H1 (cell line): ENCODE data around the gene COL4A2. TPM values are rescaled to one million over a fixed set of nuclear protein-coding genes. Genes with fewer than 3 reads are reported as not detected.
A peak's percentile ranks its signal among the peaks of the same experiment; 100 is the strongest.

Experiments used
- CTCF ChIA-PET: fragments of 300-600 bp; sonication (Branson Sonifier 250); formaldehyde crosslinking; loops from one replicate; lab custom pipeline; 2021; ENCODE audit not compliant: partially characterized antibody; lab: Charles Lee
- POLR2A ChIA-PET: fragments of 300-600 bp; sonication (Branson Sonifier 250); formaldehyde crosslinking; loops from one replicate; lab custom pipeline; 2021; ENCODE audit warnings: inconsistent platforms; ENCODE audit not compliant: partially characterized antibody; lab: Charles Lee
- DNase-seq, 2 experiments: peaks; one replicate each; pipeline versions ENCODE4 v3.0.0 to v3.0.0-alpha.2; 2010 to 2022; ENCODE audit warnings: low spot score in 2 of 2, low read depth in 1 of 2, mixed read lengths in 1 of 2
- FAIRE-seq: peaks from 2 replicates; lab custom pipeline; 2011; peaks lifted over from hg19 to GRCh38; lab: Jason Lieb, UNC
- H2AFZ ChIP-seq: 2 replicates; pipeline ENCODE4 v1.8.1; 2012; ENCODE audit warnings: low read length, inconsistent platforms
- H2AK5ac ChIP-seq: 2 replicates; pipeline ENCODE4 v1.6.1; 2013; ENCODE audit warnings: low read depth, low read length
- H2BK120ac ChIP-seq: replicated peaks from 2 replicates; pipeline ENCODE3; 2013; ENCODE audit warnings: low read depth, low read length, inconsistent platforms
- H2BK12ac ChIP-seq: 2 replicates; pipeline ENCODE4 v1.6.1; 2013; ENCODE audit warnings: low read depth, low read length
- H2BK15ac ChIP-seq: 2 replicates; pipeline ENCODE4 v1.6.1; 2013; ENCODE audit warnings: low read length
- H2BK20ac ChIP-seq: 2 replicates; pipeline ENCODE4 v1.6.1; 2013; ENCODE audit warnings: low read length
- H2BK5ac ChIP-seq: 2 replicates; pipeline ENCODE4 v1.6.1; 2013; ENCODE audit warnings: low read depth, low read length
- H3K14ac ChIP-seq: 2 replicates; pipeline ENCODE4 v1.6.1; 2013; ENCODE audit warnings: inconsistent platforms; ENCODE audit not compliant: insufficient read length
- H3K18ac ChIP-seq: 2 replicates; pipeline ENCODE4 v1.6.1; 2013; ENCODE audit warnings: low read length; ENCODE audit errors: extremely low read depth
- H3K23ac ChIP-seq: 2 replicates; pipeline ENCODE4 v1.6.1; 2013; ENCODE audit warnings: inconsistent platforms; ENCODE audit not compliant: insufficient read length
- H3K23me2 ChIP-seq: 2 replicates; pipeline ENCODE4 v1.6.1; 2013; ENCODE audit warnings: low read depth, low read length
- H3K27ac ChIP-seq: 2 replicates; pipeline ENCODE4 v1.6.1; 2011; ENCODE audit warnings: low read depth, low read length, inconsistent platforms
- H3K27me3 ChIP-seq, 4 experiments: replicated peaks in 1 of 4; 1 replicate in 1 of 4; 2 replicates in 3 of 4; pipeline versions ENCODE4 v1.6.1 to v1.8.1; 2011 to 2013; ENCODE audit warnings: low read length in 3 of 4, mild to moderate bottlenecking in 3 of 4, inconsistent platforms in 2 of 4, mixed read lengths in 2 of 4, moderate library complexity in 1 of 4; ENCODE audit not compliant: control insufficient read depth in 3 of 4, insufficient read depth in 3 of 4; ENCODE audit errors: extremely low read depth in 1 of 4
- H3K36me3 ChIP-seq, 4 experiments: 2 replicates each; pipeline versions ENCODE4 v1.6.1 to v1.8.1; 2011 to 2013; ENCODE audit warnings: mild to moderate bottlenecking in 4 of 4, low read length in 3 of 4, moderate library complexity in 2 of 4, control low read depth in 1 of 4, inconsistent platforms in 1 of 4; ENCODE audit not compliant: insufficient read depth in 4 of 4, control insufficient read depth in 2 of 4
- H3K4ac ChIP-seq: replicated peaks from 2 replicates; pipeline ENCODE3; 2013; ENCODE audit warnings: low read length, low read depth, mixed read lengths, inconsistent platforms; ENCODE audit not compliant: insufficient read length
- H3K4me1 ChIP-seq, 4 experiments: replicated peaks in 1 of 4; 1 replicate in 1 of 4; 2 replicates in 3 of 4; pipeline versions ENCODE4 v1.6.1 to v1.8.1; 2011 to 2013; ENCODE audit warnings: low read length in 3 of 4, inconsistent platforms in 2 of 4, mixed read lengths in 1 of 4; ENCODE audit not compliant: insufficient read depth in 4 of 4, control insufficient read depth in 3 of 4
- H3K4me2 ChIP-seq, 2 experiments: 2 replicates each; pipeline versions ENCODE4 v1.6.1 to v1.8.1; 2011 to 2013; ENCODE audit warnings: low read depth in 2 of 2, low read length in 2 of 2, control low read depth in 1 of 2, inconsistent platforms in 1 of 2, mild to moderate bottlenecking in 1 of 2; ENCODE audit not compliant: insufficient read depth in 1 of 2
- H3K4me3 ChIP-seq, 4 experiments: fragments of 200-600, 300-600 bp in 1 of 4; sonication (generic), shearing (Covaris generic), sonication (Bioruptor Twin) in 1 of 4; 2 replicates each; pipeline versions ENCODE4 v1.5.1 to v1.8.1; 2011 to 2016; ENCODE audit warnings: low read length in 4 of 4, low read depth in 3 of 4, control low read depth in 2 of 4, inconsistent platforms in 2 of 4, mild to moderate bottlenecking in 2 of 4, mixed read lengths in 1 of 4, moderate library complexity in 1 of 4; ENCODE audit not compliant: insufficient read depth in 2 of 4; ENCODE audit errors: extremely low read depth in 1 of 4
- H3K56ac ChIP-seq: replicated peaks from 2 replicates; pipeline ENCODE3; 2013; ENCODE audit warnings: low read depth, mild to moderate bottlenecking, mixed read lengths, low read length, inconsistent platforms; ENCODE audit not compliant: insufficient read length
- H3K79me1 ChIP-seq: 2 replicates; pipeline ENCODE4 v1.6.1; 2013; ENCODE audit warnings: low read depth, low read length, control low read depth
- H3K79me2 ChIP-seq, 2 experiments: 2 replicates each; pipeline versions ENCODE4 v1.6.1 to v1.8.1; 2012 to 2013; ENCODE audit warnings: low read length in 2 of 2, mild to moderate bottlenecking in 2 of 2, inconsistent platforms in 1 of 2; ENCODE audit not compliant: insufficient read depth in 2 of 2, control insufficient read depth in 1 of 2
- H3K9ac ChIP-seq, 4 experiments: replicated peaks in 1 of 4; 1 replicate in 1 of 4; 2 replicates in 3 of 4; pipeline versions ENCODE4 v1.6.1 to v1.8.1; 2011 to 2013; ENCODE audit warnings: low read depth in 3 of 4, low read length in 3 of 4, control low read depth in 2 of 4, mild to moderate bottlenecking in 2 of 4, moderate library complexity in 2 of 4, inconsistent platforms in 1 of 4; ENCODE audit errors: extremely low read depth in 1 of 4
- H3K9me3 ChIP-seq, 2 experiments: 2 replicates each; pipeline versions ENCODE4 v1.6.1 to v1.8.1; 2012 to 2013; ENCODE audit warnings: mild to moderate bottlenecking in 2 of 2, moderate library complexity in 2 of 2, control low read depth in 1 of 2, inconsistent platforms in 1 of 2, low read depth in 1 of 2, low read length in 1 of 2, mixed read lengths in 1 of 2; ENCODE audit not compliant: insufficient read depth in 2 of 2
- H4K20me1 ChIP-seq, 2 experiments: replicated peaks in 1 of 2; 2 replicates each; pipeline versions ENCODE3 to v1.8.1; 2011 to 2013; ENCODE audit warnings: inconsistent platforms in 2 of 2, low read length in 2 of 2, mild to moderate bottlenecking in 1 of 2; ENCODE audit not compliant: insufficient read depth in 2 of 2, control insufficient read depth in 1 of 2
- H4K5ac ChIP-seq: 2 replicates; pipeline ENCODE4 v1.6.1; 2013; ENCODE audit warnings: low read length, low read depth, mixed read lengths, inconsistent platforms; ENCODE audit not compliant: insufficient read length
- H4K8ac ChIP-seq: 2 replicates; pipeline ENCODE4 v1.8.0; 2013; ENCODE audit warnings: mild to moderate bottlenecking, moderate library complexity, low read length, inconsistent platforms; ENCODE audit not compliant: insufficient read depth; ENCODE audit errors: extremely low read depth
- H4K91ac ChIP-seq: replicated peaks from 2 replicates; pipeline ENCODE3; 2013; ENCODE audit warnings: low read length, mixed read lengths, inconsistent platforms; ENCODE audit not compliant: insufficient read length
- CBX8 ChIP-seq: fragments of 300-800, 300-1000 bp; sonication (generic); IDR thresholded peaks from 2 replicates; pipeline ENCODE4 v1.7.1; 2016; ENCODE audit warnings: low read depth, low read length, borderline replicate concordance
- HDAC2 ChIP-seq, 2 experiments: fragments of 300-600 bp in 1 of 2; sonication (generic) in 1 of 2; IDR thresholded peaks; 2 replicates each; pipeline ENCODE4 v1.6.1; 2011 to 2012; ENCODE audit warnings: low read depth in 2 of 2, low read length in 2 of 2, mild to moderate bottlenecking in 2 of 2, moderate library complexity in 2 of 2, borderline replicate concordance in 1 of 2, inconsistent platforms in 1 of 2
- KDM1A ChIP-seq: fragments of 200-600, 300-600 bp; sonication (generic); IDR thresholded peaks from 2 replicates; pipeline ENCODE4 v1.7.1; 2016; ENCODE audit warnings: mild to moderate bottlenecking, low read length, borderline replicate concordance
- SP1 ChIP-seq: IDR thresholded peaks from 2 replicates; pipeline ENCODE4 v1.6.1; 2011; ENCODE audit warnings: low read depth, low read length
- TBP ChIP-seq: IDR thresholded peaks from 2 replicates; pipeline ENCODE4 v1.6.1; 2011; ENCODE audit warnings: low read depth, low read length, improper control_type of control experiment
- YY1 ChIP-seq: IDR thresholded peaks from 2 replicates; pipeline ENCODE4 v1.6.1; 2011; ENCODE audit warnings: low read depth, mild to moderate bottlenecking, low read length
- ZNF274 ChIP-seq: IDR thresholded peaks from 2 replicates; pipeline ENCODE4 v1.7.0; 2012; ENCODE audit warnings: low read length, borderline replicate concordance; ENCODE audit errors: extremely low read depth
- WGBS, 2 experiments: shearing (Covaris generic) in 1 of 2; methylation state at CpG; one replicate each; pipeline versions ENCODE4 v1.1.6 to v1.1.7; 2013 to 2015; ENCODE audit warnings: low lambda C conversion rate in 2 of 2, mixed read lengths in 2 of 2, inconsistent platforms in 1 of 2, low coverage in 1 of 2, missing lambda C conversion rate in 1 of 2; ENCODE audit not compliant: insufficient replicate concordance in 2 of 2, insufficient coverage in 1 of 2, insufficient read length in 1 of 2; ENCODE audit errors: extremely low coverage in 1 of 2, missing lambda C conversion rate in 1 of 2; 5-methylcytosine and 5-hydroxymethylcytosine counted together
- polyA plus RNA-seq, 7 experiments: library from polyadenylated mRNA; depleted of rRNA in 3 of 7; stranded (reverse) in 5 of 7; unstranded in 2 of 7; fragments of >200 nt in 5 of 7; fragments of 200-250 nt in 2 of 7; gene quantifications; 1 replicate in 5 of 7; 2 replicates in 1 of 7; 4 replicates in 1 of 7; pipeline versions ENCODE4 v1.2.1 to v1.2.3, GENCODE V29; 2011 to 2013; ENCODE audit warnings: missing spikeins in 2 of 7, mixed read lengths in 2 of 7
- total RNA-seq: library from RNA; stranded (reverse); fragmentation: NEBNext Ultra II Directional; extraction: Animal tissue kit (Norgen Biotek cat#: 25700); gene quantifications from 2 replicates; pipeline ENCODE4 v1.2.1, GENCODE V29; 2021
- TF ChIP-seq, protein P1 (sequence below), 3 experiments: IDR thresholded peaks; 1 replicate in 2 of 3; 2 replicates in 1 of 3; pipeline versions ENCODE4 v1.5.1 to v1.6.1; 2011; ENCODE audit warnings: low read length in 3 of 3, mild to moderate bottlenecking in 3 of 3, inconsistent platforms in 2 of 3, low read depth in 1 of 3, moderate library complexity in 1 of 3; ENCODE audit not compliant: insufficient read depth in 1 of 3; ENCODE audit errors: control extremely low read depth in 1 of 3

Gene COL4A2
- total and polyA plus RNA-seq, 2 of the 8 experiments (the other 6 are each of a cell fraction or from before 2014, with no cell fraction given): 80.4 to 87.3 TPM

DNA sequence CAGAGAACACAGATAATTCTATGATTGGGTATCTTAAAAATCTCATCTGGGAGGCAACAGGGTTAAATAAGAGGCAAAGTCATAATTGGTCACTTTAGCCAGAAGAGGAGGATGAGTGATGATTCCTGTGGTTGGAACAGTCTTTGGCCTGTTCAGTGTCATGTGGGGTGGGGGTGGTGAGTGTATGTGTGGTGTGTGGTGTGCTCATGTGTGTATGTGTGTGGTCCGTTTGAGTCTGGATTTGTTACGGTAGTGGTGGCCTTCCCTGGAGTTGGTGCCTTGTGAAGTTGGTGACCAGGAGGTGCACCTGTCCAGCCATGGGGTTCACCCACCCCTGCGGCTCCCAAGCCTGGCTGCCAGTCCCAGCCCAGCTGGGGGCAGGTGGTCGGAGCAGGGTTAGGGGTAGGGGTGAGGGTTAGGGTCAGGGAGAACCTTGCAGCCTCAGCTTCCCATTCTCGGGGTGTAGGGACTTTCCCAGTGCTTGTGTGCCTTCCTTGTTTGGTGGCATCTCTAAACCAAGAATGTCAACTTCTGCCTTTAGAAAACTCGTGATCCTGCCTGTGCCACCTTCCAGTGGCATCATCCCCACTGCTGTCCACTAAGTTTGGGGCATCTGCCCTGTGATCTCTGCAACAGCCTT, 156.9 kb downstream of the COL4A2 start:
- FAIRE-seq (no peak), DNase-seq (no peak)
- no peaks in the 10 kb centered on the region for H3K79me1 ChIP-seq
- POLR2A ChIA-PET: no interaction called here
- CTCF ChIA-PET: interaction anchor here (0.9 to 1.3 kb wide), 3 partner anchors 8 to 130 kb away, joined by 3 to 6 read pairs (median 3); no protein-coding TSS in a partner anchor
- H3K56ac ChIP-seq: no peak overlapping the region
- 92% methylated on average over 6 of the region's 6 CpGs; no CpG with 5 or more reads in 1 of the 2 experiments for WGBS, 2 experiments
- H2AFZ ChIP-seq: no peak overlapping the region
- H3K14ac ChIP-seq: no peak overlapping the region
- H4K91ac ChIP-seq: no peak overlapping the region
- H3K27ac ChIP-seq: no peak overlapping the region
- no peak overlapping the region; the same call in 1 of the 2 replicates for H3K18ac ChIP-seq
- no peaks in the 10 kb centered on the region for H3K79me2 ChIP-seq
- H3K36me3 ChIP-seq: peaks cover 3 to 9% (median 4%) of the 10 kb centered on the region in 4 experiments; a peak in 6 of 8 replicates
- no peak overlapping the region for H2BK120ac ChIP-seq
- H3K27me3 ChIP-seq: no peaks in the 10 kb centered on the region
- no peak overlapping the region for H2BK12ac ChIP-seq
- H3K4ac ChIP-seq: no peak overlapping the region
- H3K4me2 ChIP-seq: no peak overlapping the region
- H3K4me3 ChIP-seq: no peak overlapping the region
- H3K4me1 ChIP-seq: peaks cover 0 to 3% (median 1%) of the 10 kb centered on the region in 4 experiments; a peak in 2 of 7 replicates
- H2BK20ac ChIP-seq: no peak overlapping the region
- H2BK15ac ChIP-seq: peak overlapping the region; percentile 81; the same call in 1 of the 2 replicates
- no peak overlapping the region for H3K9ac ChIP-seq
- no peaks in the 10 kb centered on the region for H4K20me1 ChIP-seq
- no peak overlapping the region for H4K5ac ChIP-seq
- H4K8ac ChIP-seq: no peak overlapping the region
- H2AK5ac ChIP-seq: 0 out of 2 replicates have a peak overlapping the region, but pooled peaks have one; percentile 6
- no peaks in the 10 kb centered on the region; the same call in 1 of the 2 replicates for H3K23me2 ChIP-seq
- no peak for TF ChIP-seq TBP
- no peak for TF ChIP-seq ZNF274
- TF ChIP-seq CBX8: no peak
- TF ChIP-seq KDM1A: no peak
- TF ChIP-seq, protein P1, sequence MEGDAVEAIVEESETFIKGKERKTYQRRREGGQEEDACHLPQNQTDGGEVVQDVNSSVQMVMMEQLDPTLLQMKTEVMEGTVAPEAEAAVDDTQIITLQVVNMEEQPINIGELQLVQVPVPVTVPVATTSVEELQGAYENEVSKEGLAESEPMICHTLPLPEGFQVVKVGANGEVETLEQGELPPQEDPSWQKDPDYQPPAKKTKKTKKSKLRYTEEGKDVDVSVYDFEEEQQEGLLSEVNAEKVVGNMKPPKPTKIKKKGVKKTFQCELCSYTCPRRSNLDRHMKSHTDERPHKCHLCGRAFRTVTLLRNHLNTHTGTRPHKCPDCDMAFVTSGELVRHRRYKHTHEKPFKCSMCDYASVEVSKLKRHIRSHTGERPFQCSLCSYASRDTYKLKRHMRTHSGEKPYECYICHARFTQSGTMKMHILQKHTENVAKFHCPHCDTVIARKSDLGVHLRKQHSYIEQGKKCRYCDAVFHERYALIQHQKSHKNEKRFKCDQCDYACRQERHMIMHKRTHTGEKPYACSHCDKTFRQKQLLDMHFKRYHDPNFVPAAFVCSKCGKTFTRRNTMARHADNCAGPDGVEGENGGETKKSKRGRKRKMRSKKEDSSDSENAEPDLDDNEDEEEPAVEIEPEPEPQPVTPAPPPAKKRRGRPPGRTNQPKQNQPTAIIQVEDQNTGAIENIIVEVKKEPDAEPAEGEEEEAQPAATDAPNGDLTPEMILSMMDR (IDR thresholded peaks at IDR 0.05; ENCODE audit: control extremely low read depth in 1 of 3, insufficient read depth in 1 of 3, low read depth in 1 of 3, low read length in 3 of 3): no peak
- TF ChIP-seq HDAC2 (IDR thresholded peaks at IDR 0.05; ENCODE audit: borderline replicate concordance in 1 of 2, low read depth in 2 of 2, low read length in 2 of 2): no peak
- TF ChIP-seq YY1: no peak
- no peak for TF ChIP-seq SP1
- H2BK5ac ChIP-seq: no peak overlapping the region
- no peaks in the 10 kb centered on the region for H3K9me3 ChIP-seq
- H3K23ac ChIP-seq: no peak overlapping the region
